A549 (cell line): Measurements from ENCODE around the gene BRI3BP. TPM values are rescaled to one million over a fixed set of nuclear protein-coding genes. Genes with fewer than 3 reads are reported as not detected.
"Not testable (repeated sequence)": the region's sequence is repeated elsewhere in the genome, so short reads cannot be mapped to it uniquely, and the experiment has no call there.

ENCODE experiments used
- ATAC-seq, 2 experiments: fragments of 200-7000 bp in 1 of 2; fragments of >200 bp in 1 of 2; cut with Nextera tagmentation in 1 of 2; cut with Tn5 transposase in 1 of 2; 3 replicates each; pipeline versions ENCODE4 v1.8.0 to v1.9.1; 2018 to 2020; ENCODE audit warnings: mild to moderate bottlenecking in 1 of 2, moderate library complexity in 1 of 2
- CTCF ChIA-PET: fragments of 300-600 bp; sonication (Branson Sonifier 250); formaldehyde crosslinking; extraction: SDS; loops from one replicate; lab custom pipeline; 2021; ENCODE audit warnings: antibody characterized with exemption, inconsistent platforms; lab: Yijun Ruan, JAX
- POLR2A ChIA-PET: fragments of 350-600 bp; formaldehyde crosslinking; extraction: SDS; loops from one replicate; lab custom pipeline; 2021; ENCODE audit warnings: antibody characterized with exemption, inconsistent platforms; lab: Yijun Ruan, JAX
- DNase-seq, 2 experiments: peaks; one replicate each; pipeline versions ENCODE4 v3.0.0 to v3.0.0-alpha.2; 2011 to 2016; ENCODE audit warnings: low read depth in 1 of 2, low spot score in 1 of 2
- FAIRE-seq: peaks from 2 replicates; lab custom pipeline; 2011; peaks lifted over from hg19 to GRCh38; lab: Jason Lieb, UNC
- H3K27ac ChIP-seq, 2 experiments: fragments of >200 bp; sonication (Bioruptor Twin); formaldehyde crosslinking; 3 replicates each; pipeline ENCODE4 v1.5.1; 2016 to 2017
- H3K4me1 ChIP-seq: fragments of >200 bp; sonication (Bioruptor Twin); formaldehyde crosslinking; 3 replicates; pipeline ENCODE4 v1.6.1; 2016
- H3K4me2 ChIP-seq: fragments of >200 bp; sonication (Bioruptor Twin); formaldehyde crosslinking; 3 replicates; pipeline ENCODE4 v1.6.1; 2016
- H3K4me3 ChIP-seq: fragments of >200 bp; sonication (Bioruptor Twin); formaldehyde crosslinking; 3 replicates; pipeline ENCODE4 v1.5.1; 2016
- H3K9me3 ChIP-seq: fragments of >200 bp; sonication (Bioruptor Twin); formaldehyde crosslinking; 3 replicates; pipeline ENCODE4 v1.6.1; 2016
- BHLHE40 ChIP-seq: IDR thresholded peaks from 2 replicates; pipeline ENCODE4 v1.6.1; 2012; ENCODE audit warnings: low read depth, low read length, inconsistent platforms
- CHD2 ChIP-seq: fragments of 150-350 bp; IDR thresholded peaks from 2 replicates; pipeline ENCODE4 v1.6.1; 2014; ENCODE audit warnings: low read length; ENCODE audit not compliant: partially characterized antibody
- CHD4 ChIP-seq: fragments of 200-600 bp; sonication (generic); IDR thresholded peaks from 2 replicates; pipeline ENCODE4 v1.6.1; 2016; ENCODE audit warnings: antibody characterized with exemption, mild to moderate bottlenecking, borderline replicate concordance
- EHF ChIP-seq: fragments of 250-450 bp; sonication (Bioruptor Pico); IDR thresholded peaks from 2 replicates; pipeline ENCODE4 v1.5.0; 2020; ENCODE audit warnings: mild to moderate bottlenecking
- EP300 ChIP-seq, 2 experiments: fragments of >200 bp; sonication (Bioruptor Twin); formaldehyde crosslinking; IDR thresholded peaks; 2 replicates in 1 of 2; 3 replicates in 1 of 2; pipeline ENCODE4 v1.6.1; 2016 to 2017
- GATA3 ChIP-seq: IDR thresholded peaks from 2 replicates; pipeline ENCODE4 v1.6.1; 2012; ENCODE audit warnings: borderline replicate concordance
- HEYL ChIP-seq: fragments of 250-450 bp; sonication (Bioruptor Pico); IDR thresholded peaks from 2 replicates; pipeline ENCODE4 v1.8.0; 2021; ENCODE audit warnings: mild to moderate bottlenecking, moderate library complexity
- HOXB13 ChIP-seq: fragments of 250-450 bp; sonication (Bioruptor Pico); IDR thresholded peaks from 2 replicates; pipeline ENCODE4 v1.5.0; 2020; ENCODE audit warnings: low read depth, mild to moderate bottlenecking, moderate library complexity
- JUNB ChIP-seq: fragments of >200 bp; sonication (Bioruptor Twin); formaldehyde crosslinking; IDR thresholded peaks from 2 replicates; pipeline ENCODE4 v1.6.1; 2016
- MAZ ChIP-seq: fragments of 150-350 bp; IDR thresholded peaks from 2 replicates; pipeline ENCODE4 v1.6.1; 2014; ENCODE audit warnings: antibody characterized with exemption, low read depth, low read length, borderline replicate concordance
- NPAS2 ChIP-seq: fragments of 250-450 bp; sonication (Bioruptor Pico); IDR thresholded peaks from 2 replicates; pipeline ENCODE4 v1.8.0; 2022; ENCODE audit warnings: mild to moderate bottlenecking, moderate library complexity, borderline replicate concordance
- NR3C1 ChIP-seq: fragments of >200 bp; sonication (Bioruptor Twin); formaldehyde crosslinking; IDR thresholded peaks from 3 replicates; pipeline ENCODE4 v1.6.1; 2017
- RFX5 ChIP-seq: fragments of 450-650 bp; IDR thresholded peaks from 2 replicates; pipeline ENCODE4 v1.7.1; 2014; ENCODE audit warnings: antibody characterized with exemption, mild to moderate bottlenecking, moderate library complexity
- RNF2 ChIP-seq: fragments of 200-600 bp; sonication (generic); IDR thresholded peaks from 2 replicates; pipeline ENCODE4 v1.6.1; 2016; ENCODE audit warnings: low read depth, mild to moderate bottlenecking, antibody characterized with exemption, moderate library complexity, borderline replicate concordance
- SREBF2 ChIP-seq: fragments of 450-650 bp; IDR thresholded peaks from 2 replicates; pipeline ENCODE4 v1.6.1; 2014; ENCODE audit warnings: mild to moderate bottlenecking, moderate library complexity
- ZFP36 ChIP-seq: fragments of 450-650 bp; IDR thresholded peaks from 2 replicates; pipeline ENCODE4 v1.6.1; 2014; ENCODE audit warnings: borderline replicate concordance; ENCODE audit not compliant: partially characterized antibody
- WGBS: methylation state at CpG from one replicate; pipeline ENCODE4 v1.1.6; 2017; ENCODE audit errors: missing lambda C conversion rate; 5-methylcytosine and 5-hydroxymethylcytosine counted together
- polyA plus RNA-seq, 4 experiments: library from polyadenylated mRNA; depleted of rRNA in 3 of 4; stranded (reverse); fragments of >200 nt; fragmentation: RNase III in 1 of 4; extraction: RNeasy Plus Mini Kit Qiagen cat#74134 plus additional on column Dnase treatment in 1 of 4; gene quantifications; 2 replicates in 3 of 4; 3 replicates in 1 of 4; pipeline ENCODE4 v1.2.3, GENCODE V29; 2011 to 2017
- TF ChIP-seq, protein P1 (sequence below): fragments of >200 bp; sonication (Bioruptor Twin); formaldehyde crosslinking; IDR thresholded peaks from 3 replicates; pipeline ENCODE4 v1.6.1; 2016
- TF ChIP-seq, protein P2 (sequence below): fragments of >200 bp; sonication (Bioruptor Twin); formaldehyde crosslinking; IDR thresholded peaks from 2 replicates; pipeline ENCODE4 v1.6.1; 2016
- TF ChIP-seq, protein P3 (sequence below): fragments of 450-650 bp; IDR thresholded peaks from 2 replicates; pipeline ENCODE4 v1.6.1; 2014; ENCODE audit warnings: antibody characterized with exemption
- TF ChIP-seq, protein P4 (sequence below): fragments of >200 bp; sonication (Bioruptor Twin); formaldehyde crosslinking; IDR thresholded peaks from 3 replicates; pipeline ENCODE4 v1.5.1; 2016

The BRI3BP gene
- polyA plus RNA-seq, 2 of the 4 experiments (the other 2 are of a cell fraction) = 25.0 to 25.9 TPM

DNA sequence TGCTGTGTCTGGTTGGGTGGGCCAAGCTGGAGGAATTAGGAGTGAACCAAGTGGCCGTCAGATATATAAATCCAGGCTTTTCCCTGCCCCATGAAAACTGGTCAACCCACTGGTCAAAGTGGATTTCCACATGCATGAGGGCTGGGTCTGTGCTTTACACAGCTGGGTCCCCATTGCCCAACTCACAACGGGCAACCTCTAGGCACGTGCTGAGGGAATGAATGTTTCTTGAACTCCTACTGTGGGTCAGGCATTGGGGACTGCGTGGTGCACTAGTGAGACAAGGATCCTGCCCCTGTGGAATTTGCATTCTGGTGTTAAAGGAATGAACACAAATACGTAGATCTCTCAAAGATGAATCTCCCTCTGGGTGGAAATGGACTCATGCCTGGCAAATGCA is 64.3 kb downstream of the BRI3BP start:
- no peak for ATAC-seq
- FAIRE-seq = no peak
- Histone ChIP-seq H3K4me3 (no peak overlapping the region), H3K27ac (no peak overlapping the region), H3K9me3 (no peaks in the 10 kb centered on the region), H3K4me1 (no peaks in the 10 kb centered on the region), H3K4me2 (no peak overlapping the region)
- CTCF ChIA-PET = interaction anchor here (0.8 kb wide), 1 partner anchor 10 kb away, joined by 3 read pairs; no protein-coding TSS in a partner anchor
- TF ChIP-seq EP300 (IDR thresholded peaks at IDR 0.05) = no peak
- no peak for TF ChIP-seq SREBF2
- TF ChIP-seq, protein P1, sequence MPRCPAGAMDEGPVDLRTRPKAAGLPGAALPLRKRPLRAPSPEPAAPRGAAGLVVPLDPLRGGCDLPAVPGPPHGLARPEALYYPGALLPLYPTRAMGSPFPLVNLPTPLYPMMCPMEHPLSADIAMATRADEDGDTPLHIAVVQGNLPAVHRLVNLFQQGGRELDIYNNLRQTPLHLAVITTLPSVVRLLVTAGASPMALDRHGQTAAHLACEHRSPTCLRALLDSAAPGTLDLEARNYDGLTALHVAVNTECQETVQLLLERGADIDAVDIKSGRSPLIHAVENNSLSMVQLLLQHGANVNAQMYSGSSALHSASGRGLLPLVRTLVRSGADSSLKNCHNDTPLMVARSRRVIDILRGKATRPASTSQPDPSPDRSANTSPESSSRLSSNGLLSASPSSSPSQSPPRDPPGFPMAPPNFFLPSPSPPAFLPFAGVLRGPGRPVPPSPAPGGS = no peak
- DNase-seq = no peak
- POLR2A ChIA-PET = no interaction called here
- 63% methylated on average over 5 of the region's 5 CpGs for WGBS

DNA sequence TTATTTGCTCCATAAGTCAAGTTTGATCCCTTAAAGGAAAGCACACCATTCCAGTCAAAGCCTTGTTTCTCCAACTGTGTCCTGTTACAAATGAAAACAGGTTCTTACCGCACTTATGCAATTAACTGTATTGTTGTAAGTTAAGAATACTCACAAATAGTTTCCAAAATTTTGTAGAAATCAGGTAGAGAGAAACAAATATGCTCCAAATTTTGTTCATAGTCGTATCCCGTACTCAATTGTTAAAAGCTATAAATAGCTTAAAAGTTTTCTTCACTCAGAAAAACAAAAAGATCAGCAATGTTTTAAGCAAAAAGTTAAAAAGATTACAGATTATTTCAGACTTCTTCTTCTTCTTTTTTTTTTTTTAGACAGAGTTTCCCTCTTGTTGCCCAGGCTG is 67.8 kb downstream of the BRI3BP start:
- peaks cover 8% of the 10 kb centered on the region; the same call in 2 of the 3 replicates for H3K4me1 ChIP-seq
- H3K4me2 ChIP-seq = no peak overlapping the region
- no peak for DNase-seq
- TF ChIP-seq EHF (no peak), HEYL (CRISPR knock-in tag) (no peak), NR3C1 (no peak), SREBF2 (no peak), RNF2 (no peak), RFX5 (no peak)
- TF ChIP-seq, protein P1 = no peak
- TF ChIP-seq, protein P2, sequence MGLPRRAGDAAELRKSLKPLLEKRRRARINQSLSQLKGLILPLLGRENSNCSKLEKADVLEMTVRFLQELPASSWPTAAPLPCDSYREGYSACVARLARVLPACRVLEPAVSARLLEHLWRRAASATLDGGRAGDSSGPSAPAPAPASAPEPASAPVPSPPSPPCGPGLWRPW = no peak
- H3K4me3 ChIP-seq = no peak overlapping the region
- 87% methylated on average over 3 of the region's 3 CpGs for WGBS
- H3K9me3 ChIP-seq = no peaks in the 10 kb centered on the region
- POLR2A ChIA-PET = interaction anchor here (1.5 kb wide), 1 partner anchor 12 kb away, joined by 3 read pairs; no protein-coding TSS in a partner anchor
- CTCF ChIA-PET = interaction anchor here (0.6 to 0.8 kb wide), 3 partner anchors 9 to 1359 kb away, joined by 3 to 4 read pairs (median 3); no protein-coding TSS in a partner anchor
- no peak overlapping the region for H3K27ac ChIP-seq
- FAIRE-seq = no peak
- ATAC-seq = no peak

DNA sequence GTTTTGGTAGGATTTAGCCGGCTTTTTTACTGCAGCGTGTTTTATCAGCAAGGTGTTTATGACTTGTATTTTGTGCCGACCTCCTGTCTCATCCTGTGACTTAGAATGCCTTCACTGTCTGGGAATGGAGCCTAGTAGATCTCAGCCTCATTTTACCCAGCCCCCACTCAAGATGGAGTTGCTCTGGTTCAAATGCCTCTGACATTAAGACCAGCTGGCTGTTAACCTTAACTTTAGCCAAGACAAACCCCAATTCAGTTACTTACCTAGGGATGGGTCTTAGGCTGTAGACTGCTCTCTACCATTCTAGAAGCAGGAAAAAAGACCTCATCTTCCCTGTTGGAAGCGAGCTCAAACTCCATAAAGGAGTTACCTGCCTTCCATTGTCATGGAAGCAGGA is 70.1 kb downstream of the BRI3BP start:
- H3K27ac ChIP-seq, H3K4me3 ChIP-seq, DNase-seq, FAIRE-seq, H3K4me2 ChIP-seq, ATAC-seq, H3K9me3 ChIP-seq, H3K4me1 ChIP-seq, POLR2A ChIA-PET: not testable (repeated sequence)
- WGBS = 77% methylated on average over 4 of the region's 4 CpGs
- CTCF ChIA-PET = interaction anchor here (1.9 kb wide), 1 partner anchor 13 kb away, joined by 9 read pairs; no protein-coding TSS in a partner anchor

DNA sequence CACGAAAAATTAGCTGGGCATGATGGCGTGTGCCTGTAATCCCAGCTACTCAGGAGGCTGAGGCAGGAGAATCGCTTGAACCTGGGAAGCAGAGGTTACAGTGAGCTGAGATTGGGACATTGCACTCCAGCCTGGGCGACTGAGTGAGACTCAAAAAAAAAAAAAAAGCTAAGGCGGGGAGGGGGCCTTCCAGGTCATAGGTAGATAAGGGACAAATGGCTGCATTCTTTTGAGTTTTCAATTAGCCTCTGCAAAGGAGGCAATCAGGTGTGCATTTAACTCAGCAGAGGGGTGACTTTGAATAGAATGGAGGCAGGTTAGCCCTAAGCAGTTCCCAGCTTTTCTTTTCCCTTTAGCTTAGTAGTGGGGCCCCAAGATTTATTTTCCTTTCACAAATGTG is 71.0 kb downstream of the BRI3BP start:
- CTCF ChIA-PET = interaction anchor here (1.5 to 1.9 kb wide), 2 partner anchors 14 to 23 kb away, joined by 5 to 9 read pairs; no protein-coding TSS in a partner anchor
- FAIRE-seq = no peak
- no peak for ATAC-seq

More for the DNA sequence above, 71.0 kb downstream of the BRI3BP start:
- no peak for DNase-seq
- peak overlapping the region; percentile 97 for H3K4me2 ChIP-seq
- H3K4me3 ChIP-seq = peak overlapping the region; percentile 85
- H3K27ac ChIP-seq = peak overlapping the region; percentile 83 to 86; a peak in 4 of 6 replicates
- H3K9me3 ChIP-seq = no peaks in the 10 kb centered on the region
- WGBS = 47% methylated on average over 5 of the region's 5 CpGs
- peaks cover 10% of the 10 kb centered on the region; the same call in 2 of the 3 replicates for H3K4me1 ChIP-seq
- POLR2A ChIA-PET = no interaction called here
- no peak for TF ChIP-seq EP300 (IDR thresholded peaks at IDR 0.05)
- no peak for TF ChIP-seq HOXB13
- TF ChIP-seq NPAS2 = no peak
- TF ChIP-seq, protein P3, sequence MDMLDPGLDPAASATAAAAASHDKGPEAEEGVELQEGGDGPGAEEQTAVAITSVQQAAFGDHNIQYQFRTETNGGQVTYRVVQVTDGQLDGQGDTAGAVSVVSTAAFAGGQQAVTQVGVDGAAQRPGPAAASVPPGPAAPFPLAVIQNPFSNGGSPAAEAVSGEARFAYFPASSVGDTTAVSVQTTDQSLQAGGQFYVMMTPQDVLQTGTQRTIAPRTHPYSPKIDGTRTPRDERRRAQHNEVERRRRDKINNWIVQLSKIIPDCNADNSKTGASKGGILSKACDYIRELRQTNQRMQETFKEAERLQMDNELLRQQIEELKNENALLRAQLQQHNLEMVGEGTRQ = no peak
- TF ChIP-seq, protein P4, sequence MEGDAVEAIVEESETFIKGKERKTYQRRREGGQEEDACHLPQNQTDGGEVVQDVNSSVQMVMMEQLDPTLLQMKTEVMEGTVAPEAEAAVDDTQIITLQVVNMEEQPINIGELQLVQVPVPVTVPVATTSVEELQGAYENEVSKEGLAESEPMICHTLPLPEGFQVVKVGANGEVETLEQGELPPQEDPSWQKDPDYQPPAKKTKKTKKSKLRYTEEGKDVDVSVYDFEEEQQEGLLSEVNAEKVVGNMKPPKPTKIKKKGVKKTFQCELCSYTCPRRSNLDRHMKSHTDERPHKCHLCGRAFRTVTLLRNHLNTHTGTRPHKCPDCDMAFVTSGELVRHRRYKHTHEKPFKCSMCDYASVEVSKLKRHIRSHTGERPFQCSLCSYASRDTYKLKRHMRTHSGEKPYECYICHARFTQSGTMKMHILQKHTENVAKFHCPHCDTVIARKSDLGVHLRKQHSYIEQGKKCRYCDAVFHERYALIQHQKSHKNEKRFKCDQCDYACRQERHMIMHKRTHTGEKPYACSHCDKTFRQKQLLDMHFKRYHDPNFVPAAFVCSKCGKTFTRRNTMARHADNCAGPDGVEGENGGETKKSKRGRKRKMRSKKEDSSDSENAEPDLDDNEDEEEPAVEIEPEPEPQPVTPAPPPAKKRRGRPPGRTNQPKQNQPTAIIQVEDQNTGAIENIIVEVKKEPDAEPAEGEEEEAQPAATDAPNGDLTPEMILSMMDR = no peak
- TF ChIP-seq, protein P1 = no peak
- TF ChIP-seq MAZ = no peak
- no peak for TF ChIP-seq BHLHE40
- no peak for TF ChIP-seq JUNB
- no peak for TF ChIP-seq GATA3
- TF ChIP-seq CHD4 = no peak
- TF ChIP-seq CHD2 = no peak
- TF ChIP-seq ZFP36 = no peak
- TF ChIP-seq NR3C1 = no peak
